GM23338 (cell line): ENCODE results near the gene SORBS2. TPM values are rescaled to one million over a fixed set of nuclear protein-coding genes. Genes with fewer than 3 reads are reported as not detected.

Experiments
- ATAC-seq: fragments of 200-7000 bp; cut with Tn5 transposase; 3 replicates; pipeline ENCODE4 v1.9.1; 2020
- DNase-seq: peaks from one replicate; pipeline ENCODE4 v3.0.0-alpha.2; 2015; ENCODE audit warnings: low spot score
- H2AFZ ChIP-seq: fragments of 200-600 bp; sonication (generic); 2 replicates; pipeline ENCODE4 v1.8.0; 2016; ENCODE audit warnings: antibody characterized with exemption, mild to moderate bottlenecking, moderate library complexity
- H3F3A ChIP-seq: fragments of 200-600 bp; sonication (generic); replicated peaks from 2 replicates; pipeline ENCODE4 v1.8.0; 2017; ENCODE audit warnings: antibody characterized with exemption, mixed run types, low read depth
- H3K27ac ChIP-seq: fragments of 200-600 bp; sonication (generic); 2 replicates; pipeline ENCODE4 v1.6.1; 2016; ENCODE audit warnings: low read depth
- H3K27me3 ChIP-seq: fragments of 200-600 bp; sonication (generic); 2 replicates; pipeline ENCODE4 v1.8.0; 2016; ENCODE audit warnings: mild to moderate bottlenecking, mixed run types, moderate library complexity; ENCODE audit not compliant: insufficient read depth
- H3K36me3 ChIP-seq: fragments of 200-600 bp; sonication (generic); 2 replicates; pipeline ENCODE4 v1.8.0; 2016; ENCODE audit warnings: mild to moderate bottlenecking; ENCODE audit not compliant: insufficient read depth
- H3K4me1 ChIP-seq: fragments of 200-600 bp; sonication (generic); 2 replicates; pipeline ENCODE4 v1.8.0; 2016; ENCODE audit warnings: mild to moderate bottlenecking, moderate library complexity; ENCODE audit not compliant: insufficient read depth
- H3K4me2 ChIP-seq: fragments of 200-600 bp; sonication (generic); 2 replicates; pipeline ENCODE4 v1.7.1; 2017; ENCODE audit warnings: mixed run types
- H3K4me3 ChIP-seq: fragments of 200-600 bp; sonication (generic); 2 replicates; pipeline ENCODE4 v1.6.1; 2016; ENCODE audit warnings: mixed run types
- H3K79me2 ChIP-seq: fragments of 200-600 bp; sonication (generic); replicated peaks from 2 replicates; pipeline ENCODE4 v1.8.0; 2017; ENCODE audit warnings: mild to moderate bottlenecking; ENCODE audit not compliant: insufficient read depth
- H3K9me2 ChIP-seq: fragments of 200-600 bp; sonication (generic); 2 replicates; pipeline ENCODE4 v1.8.0; 2017; ENCODE audit not compliant: insufficient read depth
- H4K20me1 ChIP-seq: fragments of 200-600 bp; sonication (generic); replicated peaks from 2 replicates; pipeline ENCODE4 v1.8.0; 2017; ENCODE audit warnings: mild to moderate bottlenecking; ENCODE audit not compliant: insufficient read depth
- H3K27ac Mint-ChIP-seq: 2 replicates; pipeline ENCODE4 v1.8.0; 2020; ENCODE audit warnings: inconsistent platforms, mild to moderate bottlenecking, moderate library complexity, mixed read lengths
- H3K27me3 Mint-ChIP-seq: 3 replicates; pipeline ENCODE4 v1.8.0; 2022; ENCODE audit warnings: low read depth, mild to moderate bottlenecking, moderate library complexity, mixed read lengths, inconsistent platforms; ENCODE audit not compliant: insufficient read depth, poor library complexity
- H3K36me3 Mint-ChIP-seq: 3 replicates; pipeline ENCODE4 v1.8.0; 2021; ENCODE audit warnings: low read depth, mild to moderate bottlenecking, inconsistent platforms, moderate library complexity, mixed read lengths
- H3K4me1 Mint-ChIP-seq: 3 replicates; pipeline ENCODE4 v1.8.0; 2020; ENCODE audit warnings: mild to moderate bottlenecking, inconsistent platforms, mixed read lengths
- H3K4me3 Mint-ChIP-seq: 3 replicates; pipeline ENCODE4 v1.8.0; 2021; ENCODE audit warnings: moderate library complexity, mild to moderate bottlenecking, inconsistent platforms, mixed read lengths
- H3K9me3 Mint-ChIP-seq: 3 replicates; pipeline ENCODE4 v1.8.0; 2020; ENCODE audit warnings: moderate library complexity, mild to moderate bottlenecking, inconsistent platforms, mixed read lengths
- CREB1 ChIP-seq: fragments of 250-450 bp; sonication (Bioruptor Pico); IDR thresholded peaks from 2 replicates; pipeline ENCODE4 v1.5.0; 2020; ENCODE audit warnings: low read depth, mild to moderate bottlenecking, moderate library complexity
- CTCF ChIP-seq, 2 experiments: fragments of 200-600 bp in 1 of 2; sonication (generic) in 1 of 2; conservative IDR thresholded peaks; 2 replicates each; pipeline versions ENCODE4 v1.5.1 to v1.6.1; 2016 to 2017; ENCODE audit warnings: antibody characterized with exemption in 2 of 2, low read depth in 2 of 2, mild to moderate bottlenecking in 2 of 2, moderate library complexity in 1 of 2
- EZH2 ChIP-seq: fragments of 200-600 bp; sonication (generic); IDR thresholded peaks from one replicate; pipeline ENCODE4 v1.8.0; 2017; ENCODE audit warnings: antibody characterized with exemption, mild to moderate bottlenecking, low read depth; ENCODE audit not compliant: unreplicated experiment
- EZH2phosphoT487 ChIP-seq: fragments of 200-600 bp; sonication (generic); IDR thresholded peaks from one replicate; pipeline ENCODE4 v1.8.1; 2018; ENCODE audit warnings: antibody characterized with exemption; ENCODE audit not compliant: unreplicated experiment
- JUNB ChIP-seq: IDR thresholded peaks from one replicate; pipeline ENCODE4 v1.6.1; 2016; ENCODE audit warnings: antibody characterized with exemption; ENCODE audit not compliant: unreplicated experiment
- NANOG ChIP-seq: IDR thresholded peaks from 2 replicates; pipeline ENCODE4 v1.6.1; 2016; ENCODE audit warnings: antibody characterized with exemption, borderline replicate concordance
- POLR2AphosphoS5 ChIP-seq: IDR thresholded peaks from 2 replicates; pipeline ENCODE4 v1.6.1; 2016; ENCODE audit warnings: antibody characterized with exemption, low read depth
- STAT1 ChIP-seq: IDR thresholded peaks from one replicate; pipeline ENCODE4 v1.6.1; 2016; ENCODE audit warnings: antibody characterized with exemption; ENCODE audit not compliant: unreplicated experiment
- ZNF114 ChIP-seq: fragments of 250-450 bp; sonication (Bioruptor Pico); IDR thresholded peaks from 2 replicates; pipeline ENCODE4 v1.5.0; 2020; ENCODE audit warnings: mild to moderate bottlenecking, moderate library complexity
- ZNF331 ChIP-seq: fragments of 250-450 bp; sonication (Bioruptor Pico); IDR thresholded peaks from 2 replicates; pipeline ENCODE4 v1.5.0; 2020; ENCODE audit warnings: low read depth, mild to moderate bottlenecking, moderate library complexity
- polyA plus RNA-seq: library from polyadenylated mRNA; unstranded; fragments of >200 nt; fragmentation: Nextera tagmentation; extraction: Ambion mirVana; gene quantifications from 2 replicates; pipeline ENCODE4 v1.2.1, GENCODE V29; 2016
- total RNA-seq: library from RNA; depleted of rRNA; stranded (reverse); fragments of >200 nt; shearing (Covaris generic); gene quantifications from 2 replicates; pipeline ENCODE4 v1.2.3, GENCODE V29; 2014
- TF ChIP-seq, protein P1 (sequence below): IDR thresholded peaks from 2 replicates; pipeline ENCODE4 v1.6.1; 2016; ENCODE audit warnings: antibody characterized with exemption
- TF ChIP-seq, protein P2 (sequence below): fragments of 250-450 bp; sonication (Bioruptor Pico); IDR thresholded peaks from 2 replicates; pipeline ENCODE4 v1.5.0; 2020; ENCODE audit warnings: mild to moderate bottlenecking, moderate library complexity
- TF ChIP-seq, protein P3 (sequence below): IDR thresholded peaks from one replicate; pipeline ENCODE4 v1.6.1; 2018; ENCODE audit warnings: antibody characterized with exemption; ENCODE audit not compliant: unreplicated experiment

The SORBS2 gene
- total and polyA plus RNA-seq, 2 experiments from 2014 or later = 17.8 to 27.6 TPM

DNA sequence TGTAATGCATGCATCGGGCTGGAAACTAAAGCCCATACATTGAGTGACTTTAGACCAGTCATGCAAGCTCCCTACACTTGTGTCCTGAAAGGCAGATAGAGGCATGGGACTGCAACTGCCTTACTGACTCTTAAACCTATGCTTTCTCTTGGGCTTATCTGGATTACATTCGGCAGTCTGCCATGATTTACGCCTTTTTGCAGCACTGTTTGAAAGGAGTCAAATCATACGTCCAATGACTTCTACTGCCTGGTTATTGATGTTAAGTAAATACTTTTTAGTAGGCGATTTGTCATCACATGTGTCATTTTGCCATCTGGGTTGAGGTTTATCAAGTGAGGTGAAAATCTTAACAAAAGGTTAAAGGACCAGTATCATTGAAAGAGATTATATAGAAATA lies 31.5 kb downstream of the SORBS2 start:
- no peaks in the 10 kb centered on the region for H3K27me3 ChIP-seq
- 0 out of 2 replicates have a peak, but pooled peaks cover 3% of the 10 kb centered on the region for H3K9me2 ChIP-seq
- no peaks in the 10 kb centered on the region for H3K9me3 Mint-ChIP-seq
- no peaks in the 10 kb centered on the region for H3K79me2 ChIP-seq
- H3K4me1 Mint-ChIP-seq = peaks cover 30% of the 10 kb centered on the region
- no peaks in the 10 kb centered on the region for H3K36me3 Mint-ChIP-seq
- TF ChIP-seq ZNF114 (no peak), JUNB (no peak), ZNF331 (CRISPR knock-in tag) (no peak), CTCF (conservative IDR thresholded peaks at IDR 0.05; ENCODE audit: low read depth in 2 of 2) (no peak), CREB1 (CRISPR knock-in tag) (no peak), POLR2AphosphoS5 (no peak), NANOG (no peak), EZH2 (no peak), STAT1 (no peak), EZH2phosphoT487 (no peak)
- TF ChIP-seq, protein P1, sequence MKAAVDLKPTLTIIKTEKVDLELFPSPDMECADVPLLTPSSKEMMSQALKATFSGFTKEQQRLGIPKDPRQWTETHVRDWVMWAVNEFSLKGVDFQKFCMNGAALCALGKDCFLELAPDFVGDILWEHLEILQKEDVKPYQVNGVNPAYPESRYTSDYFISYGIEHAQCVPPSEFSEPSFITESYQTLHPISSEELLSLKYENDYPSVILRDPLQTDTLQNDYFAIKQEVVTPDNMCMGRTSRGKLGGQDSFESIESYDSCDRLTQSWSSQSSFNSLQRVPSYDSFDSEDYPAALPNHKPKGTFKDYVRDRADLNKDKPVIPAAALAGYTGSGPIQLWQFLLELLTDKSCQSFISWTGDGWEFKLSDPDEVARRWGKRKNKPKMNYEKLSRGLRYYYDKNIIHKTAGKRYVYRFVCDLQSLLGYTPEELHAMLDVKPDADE = no peak
- TF ChIP-seq, protein P2, sequence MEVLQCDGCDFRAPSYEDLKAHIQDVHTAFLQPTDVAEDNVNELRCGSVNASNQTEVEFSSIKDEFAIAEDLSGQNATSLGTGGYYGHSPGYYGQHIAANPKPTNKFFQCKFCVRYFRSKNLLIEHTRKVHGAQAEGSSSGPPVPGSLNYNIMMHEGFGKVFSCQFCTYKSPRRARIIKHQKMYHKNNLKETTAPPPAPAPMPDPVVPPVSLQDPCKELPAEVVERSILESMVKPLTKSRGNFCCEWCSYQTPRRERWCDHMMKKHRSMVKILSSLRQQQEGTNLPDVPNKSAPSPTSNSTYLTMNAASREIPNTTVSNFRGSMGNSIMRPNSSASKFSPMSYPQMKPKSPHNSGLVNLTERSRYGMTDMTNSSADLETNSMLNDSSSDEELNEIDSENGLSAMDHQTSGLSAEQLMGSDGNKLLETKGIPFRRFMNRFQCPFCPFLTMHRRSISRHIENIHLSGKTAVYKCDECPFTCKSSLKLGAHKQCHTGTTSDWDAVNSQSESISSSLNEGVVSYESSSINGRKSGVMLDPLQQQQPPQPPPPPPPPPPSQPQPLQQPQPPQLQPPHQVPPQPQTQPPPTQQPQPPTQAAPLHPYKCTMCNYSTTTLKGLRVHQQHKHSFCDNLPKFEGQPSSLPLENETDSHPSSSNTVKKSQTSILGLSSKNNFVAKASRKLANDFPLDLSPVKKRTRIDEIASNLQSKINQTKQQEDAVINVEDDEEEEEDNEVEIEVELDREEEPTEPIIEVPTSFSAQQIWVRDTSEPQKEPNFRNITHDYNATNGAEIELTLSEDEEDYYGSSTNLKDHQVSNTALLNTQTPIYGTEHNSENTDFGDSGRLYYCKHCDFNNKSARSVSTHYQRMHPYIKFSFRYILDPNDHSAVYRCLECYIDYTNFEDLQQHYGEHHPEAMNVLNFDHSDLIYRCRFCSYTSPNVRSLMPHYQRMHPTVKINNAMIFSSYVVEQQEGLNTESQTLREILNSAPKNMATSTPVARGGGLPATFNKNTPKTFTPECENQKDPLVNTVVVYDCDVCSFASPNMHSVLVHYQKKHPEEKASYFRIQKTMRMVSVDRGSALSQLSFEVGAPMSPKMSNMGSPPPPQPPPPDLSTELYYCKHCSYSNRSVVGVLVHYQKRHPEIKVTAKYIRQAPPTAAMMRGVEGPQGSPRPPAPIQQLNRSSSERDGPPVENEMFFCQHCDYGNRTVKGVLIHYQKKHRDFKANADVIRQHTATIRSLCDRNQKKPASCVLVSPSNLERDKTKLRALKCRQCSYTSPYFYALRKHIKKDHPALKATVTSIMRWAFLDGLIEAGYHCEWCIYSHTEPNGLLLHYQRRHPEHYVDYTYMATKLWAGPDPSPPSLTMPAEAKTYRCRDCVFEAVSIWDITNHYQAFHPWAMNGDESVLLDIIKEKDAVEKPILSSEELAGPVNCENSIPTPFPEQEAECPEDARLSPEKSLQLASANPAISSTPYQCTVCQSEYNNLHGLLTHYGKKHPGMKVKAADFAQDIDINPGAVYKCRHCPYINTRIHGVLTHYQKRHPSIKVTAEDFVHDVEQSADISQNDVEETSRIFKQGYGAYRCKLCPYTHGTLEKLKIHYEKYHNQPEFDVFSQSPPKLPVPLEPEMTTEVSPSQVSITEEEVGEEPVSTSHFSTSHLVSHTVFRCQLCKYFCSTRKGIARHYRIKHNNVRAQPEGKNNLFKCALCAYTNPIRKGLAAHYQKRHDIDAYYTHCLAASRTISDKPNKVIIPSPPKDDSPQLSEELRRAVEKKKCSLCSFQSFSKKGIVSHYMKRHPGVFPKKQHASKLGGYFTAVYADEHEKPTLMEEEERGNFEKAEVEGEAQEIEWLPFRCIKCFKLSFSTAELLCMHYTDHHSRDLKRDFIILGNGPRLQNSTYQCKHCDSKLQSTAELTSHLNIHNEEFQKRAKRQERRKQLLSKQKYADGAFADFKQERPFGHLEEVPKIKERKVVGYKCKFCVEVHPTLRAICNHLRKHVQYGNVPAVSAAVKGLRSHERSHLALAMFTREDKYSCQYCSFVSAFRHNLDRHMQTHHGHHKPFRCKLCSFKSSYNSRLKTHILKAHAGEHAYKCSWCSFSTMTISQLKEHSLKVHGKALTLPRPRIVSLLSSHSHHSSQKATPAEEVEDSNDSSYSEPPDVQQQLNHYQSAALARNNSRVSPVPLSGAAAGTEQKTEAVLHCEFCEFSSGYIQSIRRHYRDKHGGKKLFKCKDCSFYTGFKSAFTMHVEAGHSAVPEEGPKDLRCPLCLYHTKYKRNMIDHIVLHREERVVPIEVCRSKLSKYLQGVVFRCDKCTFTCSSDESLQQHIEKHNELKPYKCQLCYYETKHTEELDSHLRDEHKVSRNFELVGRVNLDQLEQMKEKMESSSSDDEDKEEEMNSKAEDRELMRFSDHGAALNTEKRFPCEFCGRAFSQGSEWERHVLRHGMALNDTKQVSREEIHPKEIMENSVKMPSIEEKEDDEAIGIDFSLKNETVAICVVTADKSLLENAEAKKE (CRISPR knock-in tag) = no peak
- TF ChIP-seq, protein P3, sequence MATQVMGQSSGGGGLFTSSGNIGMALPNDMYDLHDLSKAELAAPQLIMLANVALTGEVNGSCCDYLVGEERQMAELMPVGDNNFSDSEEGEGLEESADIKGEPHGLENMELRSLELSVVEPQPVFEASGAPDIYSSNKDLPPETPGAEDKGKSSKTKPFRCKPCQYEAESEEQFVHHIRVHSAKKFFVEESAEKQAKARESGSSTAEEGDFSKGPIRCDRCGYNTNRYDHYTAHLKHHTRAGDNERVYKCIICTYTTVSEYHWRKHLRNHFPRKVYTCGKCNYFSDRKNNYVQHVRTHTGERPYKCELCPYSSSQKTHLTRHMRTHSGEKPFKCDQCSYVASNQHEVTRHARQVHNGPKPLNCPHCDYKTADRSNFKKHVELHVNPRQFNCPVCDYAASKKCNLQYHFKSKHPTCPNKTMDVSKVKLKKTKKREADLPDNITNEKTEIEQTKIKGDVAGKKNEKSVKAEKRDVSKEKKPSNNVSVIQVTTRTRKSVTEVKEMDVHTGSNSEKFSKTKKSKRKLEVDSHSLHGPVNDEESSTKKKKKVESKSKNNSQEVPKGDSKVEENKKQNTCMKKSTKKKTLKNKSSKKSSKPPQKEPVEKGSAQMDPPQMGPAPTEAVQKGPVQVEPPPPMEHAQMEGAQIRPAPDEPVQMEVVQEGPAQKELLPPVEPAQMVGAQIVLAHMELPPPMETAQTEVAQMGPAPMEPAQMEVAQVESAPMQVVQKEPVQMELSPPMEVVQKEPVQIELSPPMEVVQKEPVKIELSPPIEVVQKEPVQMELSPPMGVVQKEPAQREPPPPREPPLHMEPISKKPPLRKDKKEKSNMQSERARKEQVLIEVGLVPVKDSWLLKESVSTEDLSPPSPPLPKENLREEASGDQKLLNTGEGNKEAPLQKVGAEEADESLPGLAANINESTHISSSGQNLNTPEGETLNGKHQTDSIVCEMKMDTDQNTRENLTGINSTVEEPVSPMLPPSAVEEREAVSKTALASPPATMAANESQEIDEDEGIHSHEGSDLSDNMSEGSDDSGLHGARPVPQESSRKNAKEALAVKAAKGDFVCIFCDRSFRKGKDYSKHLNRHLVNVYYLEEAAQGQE = no peak
- H3K4me3 ChIP-seq = no peak overlapping the region
- H3K4me1 ChIP-seq = peaks cover 19% of the 10 kb centered on the region
- ATAC-seq = no peak
- no peak overlapping the region for H2AFZ ChIP-seq
- H3K36me3 ChIP-seq = no peaks in the 10 kb centered on the region
- H3K27ac Mint-ChIP-seq = no peak overlapping the region
- DNase-seq = no peak
- H3K27ac ChIP-seq = no peak overlapping the region
- H3K27me3 Mint-ChIP-seq = peaks cover 1% of the 10 kb centered on the region
- H4K20me1 ChIP-seq = no peaks in the 10 kb centered on the region
- H3F3A ChIP-seq = no peaks in the 10 kb centered on the region; the same call in 1 of the 2 replicates
- no peak overlapping the region for H3K4me2 ChIP-seq
- no peak overlapping the region for H3K4me3 Mint-ChIP-seq
